ENCODE results near the gene RAB3GAP2.
"Not testable (repeated sequence)": the region's sequence is repeated elsewhere in the genome, so short reads cannot be mapped to it uniquely, and the experiment has no call there.

Gene RAB3GAP2

GRCh38 chr1:220291580-220291979 lies 19.3 kb upstream of the RAB3GAP2 start:
- DNase-seq, result no peak

GRCh38 chr1:220290140-220290761 lies 18.0 kb upstream of the RAB3GAP2 start:
- DNase-seq, result no peak

GRCh38 chr1:220287129-220287528 lies 14.9 kb upstream of the RAB3GAP2 start:
- no peak for DNase-seq

- no peak for DNase-seq
Observed at GRCh38 chr1:220283625-220284024, 11.4 kb upstream of the RAB3GAP2 start.

- DNase-seq, result no peak
Observed at GRCh38 chr1:220281159-220281574, 8.9 kb upstream of the RAB3GAP2 start.

GRCh38 chr1:220280249-220280648 lies 8.0 kb upstream of the RAB3GAP2 start:
- DNase-seq, result no peak

- no peak for DNase-seq
Observed at GRCh38 chr1:220278991-220279390, 6.7 kb upstream of the RAB3GAP2 start.

GRCh38 chr1:220275430-220275829 lies 3.2 kb upstream of the RAB3GAP2 start:
- DNase-seq, result no peak

GRCh38 chr1:220274251-220274855 lies 2.1 kb upstream of the RAB3GAP2 start:
- DNase-seq, result peak in 8 of 56 donors; percentile 3 to 28 (median 10)

- DNase-seq, result no peak
Observed at GRCh38 chr1:220272841-220273090, 513 bp upstream of the RAB3GAP2 start.

- DNase-seq, result peak in 8 of 56 donors; percentile 18 to 54 (median 38)
Observed at GRCh38 chr1:220271706-220272046, 577 bp downstream of the RAB3GAP2 start.

GRCh38 chr1:220269036-220269435 lies 3.2 kb downstream of the RAB3GAP2 start:
- no peak for DNase-seq

- no peak for DNase-seq
Observed at GRCh38 chr1:220267630-220268029, 4.6 kb downstream of the RAB3GAP2 start.

GRCh38 chr1:220260228-220260627 lies 12.0 kb downstream of the RAB3GAP2 start:
- DNase-seq, result not testable (repeated sequence)

- DNase-seq, result not testable (repeated sequence)
Observed at GRCh38 chr1:220259756-220260155, 12.5 kb downstream of the RAB3GAP2 start.

- not testable (repeated sequence) for DNase-seq
Observed at GRCh38 chr1:220256194-220256593, 16.1 kb downstream of the RAB3GAP2 start.

GRCh38 chr1:220255204-220255603 lies 17.0 kb downstream of the RAB3GAP2 start:
- DNase-seq, result no peak

- DNase-seq, result not testable (repeated sequence)
Observed at GRCh38 chr1:220253290-220253689, 19.0 kb downstream of the RAB3GAP2 start.

GRCh38 chr1:220251272-220251671 lies 21.0 kb downstream of the RAB3GAP2 start:
- DNase-seq, result no peak

- DNase-seq, result no peak
Observed at GRCh38 chr1:220250681-220251080, 21.6 kb downstream of the RAB3GAP2 start.

- no peak for DNase-seq
Observed at GRCh38 chr1:220249522-220249921, 22.7 kb downstream of the RAB3GAP2 start.

GRCh38 chr1:220248715-220249265 lies 23.5 kb downstream of the RAB3GAP2 start:
- not testable (repeated sequence) for DNase-seq

GRCh38 chr1:220245900-220246299 lies 26.4 kb downstream of the RAB3GAP2 start:
- DNase-seq, result not testable (repeated sequence)

All from nucleus accumbens (tissue), 56 donors.